Right forelimb (tissue), 1 donor: ENCODE results near the gene ELOB.

Experiments
- DNase-seq: peaks from one replicate; pipeline ENCODE4 v3.0.0-alpha.2; 2018

ELOB gene

DNA sequence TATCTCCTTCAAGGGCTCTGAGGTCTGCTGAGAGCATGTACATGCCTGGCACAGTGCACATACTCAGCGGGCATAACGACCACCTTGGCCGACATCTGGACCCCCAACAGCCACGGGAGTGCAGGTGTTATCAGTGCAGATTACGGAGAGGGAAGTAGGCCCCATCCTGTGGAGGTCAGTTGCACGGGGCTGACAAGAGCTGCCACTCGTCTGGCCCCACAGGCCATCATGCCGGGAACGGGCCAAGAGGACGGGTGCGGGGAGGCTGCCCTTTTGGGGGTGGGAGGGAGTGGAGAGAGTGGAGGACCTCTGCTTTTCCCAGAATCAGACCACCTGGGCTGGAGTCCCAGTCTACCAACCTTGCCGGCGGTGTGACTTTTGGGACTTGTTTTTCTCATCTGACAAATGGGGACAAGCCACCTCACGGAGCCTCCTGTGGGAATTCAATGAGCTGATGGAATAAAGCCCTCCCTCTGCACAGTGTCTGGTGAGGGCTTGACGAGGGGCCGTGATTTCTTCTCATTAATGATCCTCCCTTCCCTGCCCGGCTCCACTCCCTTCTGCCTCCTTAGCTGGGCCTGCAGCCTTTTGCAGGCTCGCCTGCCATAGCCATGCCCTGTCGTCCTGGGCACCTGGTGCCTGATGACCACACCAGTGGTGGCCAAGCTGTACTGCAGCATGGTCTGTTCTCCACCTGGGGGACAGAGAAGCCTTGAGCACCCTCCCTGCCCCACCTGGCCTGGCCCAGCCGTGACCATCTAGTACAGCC is 5.7 kb upstream of the ELOB start:
- peak; percentile 31 for DNase-seq

DNA sequence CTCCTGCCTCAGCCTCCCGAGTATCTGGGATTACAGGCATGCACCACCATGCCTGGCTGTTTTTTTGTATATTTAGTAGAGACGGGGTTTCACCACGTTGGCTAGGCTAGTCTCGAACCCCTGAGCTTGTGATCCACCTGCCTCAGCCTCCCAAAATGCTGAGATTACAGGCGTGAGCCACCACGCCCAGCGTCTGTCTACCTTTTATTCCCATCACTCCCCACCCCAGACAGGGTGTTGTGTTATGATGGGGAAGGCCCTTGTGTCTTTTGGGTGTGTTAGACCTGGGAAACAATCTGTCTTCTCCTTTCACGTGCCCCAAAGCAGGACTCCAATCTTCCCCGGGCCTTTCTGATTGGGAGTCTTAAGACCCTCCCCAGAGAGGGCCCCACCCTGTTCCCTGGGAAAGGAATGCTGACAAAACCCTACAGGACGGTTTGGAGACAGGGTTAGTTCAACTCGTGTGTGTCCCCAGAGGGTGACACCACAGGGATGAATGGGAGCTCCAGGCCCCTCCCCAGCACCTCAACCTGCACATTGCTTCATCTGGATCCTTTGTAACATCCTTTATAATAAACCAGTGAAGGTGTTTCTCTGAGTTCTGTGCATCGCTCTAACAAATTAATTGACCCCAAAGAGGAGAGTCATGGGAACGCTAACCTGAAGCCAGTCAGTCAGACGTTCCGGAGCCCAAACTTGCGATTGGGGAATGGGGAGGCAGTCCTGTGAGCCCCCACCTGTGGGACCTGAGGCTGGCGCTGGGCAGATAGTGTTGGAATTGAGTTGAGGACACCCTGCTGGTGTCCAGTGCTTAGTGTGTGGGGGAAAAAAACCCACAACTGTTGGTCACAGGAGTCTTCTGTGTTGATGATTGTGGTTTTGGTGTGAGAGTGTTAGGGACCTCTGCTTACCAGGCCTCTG is 3.2 kb upstream of the ELOB start:
- DNase-seq, result peak; percentile 33

DNA sequence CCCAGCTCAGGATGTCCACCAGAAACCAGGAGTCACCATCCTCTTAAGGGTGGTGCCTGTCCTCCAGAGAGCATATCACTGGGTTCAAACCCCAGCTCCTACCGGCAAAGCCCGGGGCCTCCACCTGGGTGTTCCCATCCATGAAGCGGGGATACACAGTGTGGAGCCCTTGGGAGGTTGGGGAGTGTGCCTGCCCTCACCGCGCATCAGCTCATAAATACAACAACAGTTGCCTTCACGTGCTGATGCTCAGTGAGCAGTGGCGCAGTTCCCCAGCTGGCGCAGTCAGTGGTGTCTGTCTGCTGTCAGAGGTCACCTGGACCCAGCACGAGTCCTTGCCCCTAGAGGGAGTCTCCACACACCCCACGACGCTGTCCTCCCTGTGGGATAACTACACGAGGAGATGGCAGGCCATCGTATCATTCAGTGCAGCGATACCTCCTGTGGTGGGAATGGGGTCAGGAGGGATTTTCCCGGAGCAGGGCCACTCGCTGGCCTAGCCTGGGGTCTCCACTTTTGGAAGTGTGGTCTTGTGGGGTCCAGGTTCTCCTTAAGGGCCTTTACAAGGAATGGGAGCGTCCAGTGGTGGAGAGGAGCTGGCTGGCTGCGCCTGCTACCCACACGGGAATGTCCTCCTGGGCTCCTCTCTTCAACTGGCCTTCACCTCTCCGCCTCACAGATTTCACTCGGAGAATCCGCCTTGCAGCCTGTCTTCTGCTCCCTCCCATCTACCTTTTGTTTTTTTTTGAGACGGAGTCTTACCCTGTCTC is 2.3 kb upstream of the ELOB start:
- peak; percentile 30 for DNase-seq

DNA sequence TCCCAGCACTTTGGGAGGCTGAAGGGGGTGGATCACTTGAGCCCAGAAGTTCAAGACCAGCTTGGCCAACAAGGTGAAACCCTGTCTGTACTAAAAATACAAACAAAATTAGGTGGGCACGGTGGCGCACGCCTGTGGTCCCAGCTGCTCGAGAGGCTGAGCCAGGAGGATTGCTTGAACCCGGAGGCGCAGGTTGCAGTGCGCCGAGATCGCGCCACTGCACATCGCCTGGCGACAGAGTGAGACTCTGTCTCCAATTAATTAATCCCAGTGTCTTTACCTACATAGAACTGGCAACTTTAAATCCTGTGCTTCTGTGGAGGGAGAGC is 1.5 kb upstream of the ELOB start:
- DNase-seq, result no peak

DNA sequence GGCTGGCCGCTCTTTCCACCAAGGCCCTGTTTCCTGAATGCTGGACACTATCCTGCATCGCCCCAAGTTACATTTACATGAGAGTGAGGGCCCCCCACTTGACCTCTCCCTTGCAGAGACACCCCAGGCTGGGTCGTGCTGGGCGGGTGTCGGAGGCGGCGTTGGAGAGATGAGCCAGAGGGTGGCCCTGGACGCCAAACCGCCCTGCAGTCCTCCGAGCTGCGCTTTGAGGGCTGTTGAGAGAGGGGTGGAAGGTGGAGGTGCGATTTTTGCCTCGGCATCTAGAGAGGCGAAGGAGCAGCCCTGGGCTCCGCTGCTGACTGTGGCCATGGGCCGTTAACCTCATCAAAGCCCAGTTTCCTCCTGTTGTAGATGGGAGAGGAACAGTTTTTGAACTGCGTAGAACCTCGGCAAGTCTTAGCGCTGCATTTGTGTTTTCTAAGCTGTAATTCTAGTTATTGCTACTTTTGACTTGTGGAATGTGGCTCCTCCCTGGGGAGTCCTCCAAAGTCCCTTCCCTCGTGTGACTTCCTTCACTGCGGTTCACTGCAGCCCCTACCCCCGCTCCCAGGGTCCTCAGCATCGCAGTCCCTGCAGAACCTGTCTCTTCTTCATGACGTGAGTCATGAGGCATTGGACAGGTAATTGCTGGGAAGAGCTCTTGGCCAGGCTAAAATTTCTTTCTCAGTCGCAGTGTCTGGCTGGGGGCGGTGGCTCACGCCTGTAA is 986 bp upstream of the ELOB start:
- DNase-seq, result no peak

DNA sequence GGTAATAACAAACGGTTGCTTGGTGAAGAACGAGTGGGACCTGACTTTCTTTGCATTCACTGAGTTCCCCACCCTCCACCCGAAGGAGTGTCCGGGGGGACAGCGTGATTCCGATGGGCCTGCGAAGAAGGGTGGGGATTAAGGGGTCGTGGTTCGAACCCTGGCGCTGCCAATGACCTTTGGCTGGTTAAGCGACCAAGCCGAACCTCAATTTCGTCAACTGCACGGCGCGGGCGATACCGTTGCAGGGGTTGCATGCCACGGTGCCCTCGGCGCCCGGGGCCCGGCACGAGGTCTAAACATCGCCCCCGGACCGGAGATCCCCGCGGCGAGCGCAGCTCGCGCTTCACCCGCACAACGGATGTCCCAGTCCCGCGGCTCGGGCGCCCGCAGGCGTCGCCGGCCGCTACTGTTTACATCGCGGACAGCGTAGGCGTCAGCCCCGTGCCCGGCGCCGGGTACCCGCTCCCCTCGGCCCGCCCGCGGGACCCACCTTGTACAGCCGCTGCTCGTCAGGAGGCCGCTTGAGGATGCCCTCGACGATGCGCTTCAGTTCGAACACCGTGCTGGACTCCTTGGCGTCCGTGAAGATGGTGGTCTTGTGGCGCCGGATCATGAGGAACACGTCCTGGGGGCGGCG is 460 bp downstream of the ELOB start:
- DNase-seq, result no peak

DNA sequence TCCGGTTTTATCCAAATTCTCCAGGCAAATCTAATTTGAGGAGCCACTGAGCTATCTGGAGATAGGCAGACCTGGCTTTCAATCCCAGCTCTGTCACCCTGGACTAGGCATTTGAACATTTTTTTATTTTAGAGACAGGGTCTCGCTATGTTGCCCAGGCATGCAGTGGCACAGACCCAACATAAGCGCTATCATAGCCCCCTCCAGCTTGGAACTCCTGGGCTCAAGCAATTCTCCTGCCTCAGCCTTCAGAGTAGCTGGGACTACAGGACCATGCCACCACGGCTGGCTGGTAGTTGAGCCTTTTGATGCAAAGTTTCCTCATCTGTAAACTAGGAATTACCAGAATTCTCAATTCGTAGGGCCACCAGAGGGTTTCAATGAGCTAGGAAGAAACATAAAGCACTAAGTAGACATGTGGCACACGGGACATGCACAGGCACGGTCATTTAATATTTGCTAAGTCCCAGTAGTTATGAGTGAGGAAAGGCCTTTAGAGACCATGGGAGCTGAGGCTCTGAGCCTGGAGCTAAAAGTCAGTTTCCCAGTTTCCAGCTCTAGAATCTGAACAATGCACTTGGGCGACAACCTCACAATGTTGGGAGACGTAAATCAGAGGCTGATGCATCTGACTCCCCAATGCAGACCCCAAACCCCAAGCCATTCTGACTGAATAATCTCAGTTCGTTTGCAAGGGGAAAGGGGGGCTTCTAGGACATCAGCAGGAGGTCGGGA is 1.1 kb downstream of the ELOB start:
- no peak for DNase-seq

DNA sequence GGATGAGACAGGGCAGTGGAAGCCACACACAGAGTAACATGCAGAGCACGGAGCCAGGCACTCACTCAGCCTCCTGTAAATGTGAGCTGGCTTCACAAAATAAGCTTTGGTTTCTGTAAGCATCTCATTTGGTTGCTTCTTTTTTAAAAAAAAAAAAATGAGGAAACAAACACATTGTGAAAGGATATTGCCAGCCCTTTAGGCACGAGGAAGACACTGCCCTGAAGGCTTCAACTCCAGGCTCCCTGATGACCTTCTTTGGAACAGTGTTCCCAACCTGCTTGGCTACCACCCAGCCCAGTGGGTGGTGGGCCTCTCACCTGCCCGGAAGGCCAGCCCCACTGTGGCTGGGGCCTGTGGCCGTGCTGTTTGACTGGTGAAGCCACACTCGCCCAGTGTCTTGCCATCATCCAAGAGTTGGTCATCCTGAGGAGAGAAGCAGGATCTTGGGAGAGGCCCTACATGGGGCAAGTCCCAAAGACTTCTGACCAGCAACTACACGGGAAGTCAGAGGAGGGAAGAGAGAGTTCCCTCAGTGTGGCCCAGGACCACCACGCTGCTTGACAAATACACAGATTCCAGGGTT is 1.9 kb downstream of the ELOB start:
- no peak for DNase-seq

DNA sequence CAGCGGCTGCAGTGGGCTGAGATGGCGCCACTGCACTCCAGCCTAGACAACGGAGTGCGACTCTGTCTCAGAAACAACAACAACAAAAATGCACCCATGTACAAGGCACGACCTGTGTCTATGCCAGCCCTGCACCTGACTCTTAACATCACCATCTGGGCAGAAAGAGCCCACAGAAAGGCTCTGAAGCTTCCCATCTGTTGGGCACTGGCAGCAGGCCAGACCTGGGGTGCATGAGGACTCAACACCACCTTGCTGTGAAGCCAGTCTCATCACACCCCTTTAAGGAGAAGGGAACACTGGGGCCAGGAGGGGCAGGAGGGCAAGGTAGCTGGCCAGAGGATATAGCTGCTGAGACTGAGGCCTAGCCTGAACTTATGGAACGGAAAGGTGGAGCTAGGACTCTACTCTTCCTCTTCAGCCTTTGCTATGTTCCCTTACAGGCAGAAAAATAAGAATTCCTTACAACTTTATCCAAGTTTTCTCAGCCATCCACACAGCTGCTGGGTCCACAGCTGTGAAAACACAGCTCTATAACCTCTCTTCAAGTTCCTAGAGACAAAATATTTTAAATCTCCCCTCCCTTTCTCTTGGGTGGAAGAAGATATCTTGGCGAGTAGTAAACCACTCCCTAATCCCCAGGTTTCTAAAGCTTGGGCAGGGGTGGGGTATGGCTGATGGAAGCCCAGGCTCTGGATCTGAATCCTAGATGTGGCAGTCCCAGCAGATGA is 2.8 kb downstream of the ELOB start:
- DNase-seq, result no peak

DNA sequence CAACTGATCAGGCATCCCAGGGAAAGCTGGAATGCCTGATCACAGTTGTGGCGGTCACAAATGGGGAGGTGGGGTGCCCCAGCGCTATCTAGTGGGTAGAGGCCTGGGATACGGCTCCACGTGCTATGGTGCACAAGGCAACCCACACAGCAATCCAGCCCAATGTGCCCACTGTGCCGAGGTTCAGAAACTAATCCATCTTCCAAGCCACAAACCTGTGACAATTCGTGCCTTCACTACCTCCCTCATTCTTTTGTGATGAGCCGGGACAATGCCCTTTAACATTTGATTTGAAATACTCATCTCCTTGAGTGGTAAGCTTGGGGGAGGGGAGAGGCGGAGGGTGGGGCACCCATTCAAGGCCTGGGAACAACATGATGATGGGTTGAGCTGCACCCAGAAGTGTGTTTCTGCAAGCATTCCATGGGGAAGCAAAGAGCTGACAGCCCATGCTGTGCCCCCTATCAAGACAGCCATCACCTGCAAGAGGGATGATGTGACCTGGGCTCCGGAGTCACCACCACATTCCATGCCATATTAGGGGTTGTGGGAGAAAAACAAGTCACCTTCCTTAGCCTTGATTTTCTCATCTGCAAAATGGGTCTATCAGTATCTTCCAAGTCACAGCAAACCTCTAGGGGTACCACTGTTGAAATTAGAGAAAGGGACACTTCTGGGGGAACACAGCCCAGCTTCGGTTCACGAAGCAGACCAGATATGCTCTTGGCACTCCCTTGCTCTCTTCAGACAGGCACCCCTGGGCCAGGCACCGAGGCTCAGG is 3.7 kb downstream of the ELOB start:
- DNase-seq, result no peak

DNA sequence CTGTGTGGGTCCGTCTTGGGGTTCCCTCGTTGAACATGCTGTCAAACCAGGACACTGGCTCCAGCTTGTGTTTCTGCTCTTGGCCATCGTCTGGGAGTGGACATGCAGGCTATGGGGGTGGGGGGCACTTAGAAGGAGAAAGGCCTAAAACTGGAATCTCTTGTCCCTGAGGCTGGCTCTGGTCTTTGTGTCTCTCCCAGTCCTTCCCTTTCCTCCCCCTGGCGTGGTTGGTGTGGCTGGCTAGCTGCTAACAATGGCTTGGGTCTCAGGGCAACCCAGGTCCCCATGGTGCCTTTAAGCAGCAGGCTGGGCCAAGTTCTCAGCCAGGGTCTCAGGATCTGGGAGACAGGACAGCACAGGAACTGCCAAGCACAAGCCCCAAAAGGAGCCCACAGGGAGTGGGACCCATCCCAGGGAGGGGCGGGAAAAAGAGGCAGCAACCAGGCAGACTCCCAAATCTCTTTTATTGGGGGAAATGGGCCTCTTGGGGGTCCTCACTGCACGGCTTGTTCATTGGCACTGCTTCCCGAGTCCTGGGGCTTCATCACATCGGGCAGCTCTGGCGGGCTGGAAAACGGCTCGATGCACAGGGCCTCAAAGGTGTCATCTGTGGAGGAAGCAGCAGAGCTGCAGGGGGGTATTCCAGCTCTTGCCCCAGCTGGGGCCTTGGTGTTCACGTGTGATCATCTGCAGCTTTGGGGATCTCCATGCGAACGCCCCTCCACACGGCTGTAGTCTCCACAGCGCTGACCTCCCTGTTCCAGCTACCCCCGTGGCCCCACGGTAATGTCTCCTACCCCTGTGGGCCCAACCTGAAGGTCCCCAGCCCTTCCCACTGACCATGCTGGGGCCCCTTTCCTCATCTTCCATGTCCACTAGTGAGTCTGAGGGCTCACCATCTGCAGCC is 5.3 kb downstream of the ELOB start:
- no peak for DNase-seq

DNA sequence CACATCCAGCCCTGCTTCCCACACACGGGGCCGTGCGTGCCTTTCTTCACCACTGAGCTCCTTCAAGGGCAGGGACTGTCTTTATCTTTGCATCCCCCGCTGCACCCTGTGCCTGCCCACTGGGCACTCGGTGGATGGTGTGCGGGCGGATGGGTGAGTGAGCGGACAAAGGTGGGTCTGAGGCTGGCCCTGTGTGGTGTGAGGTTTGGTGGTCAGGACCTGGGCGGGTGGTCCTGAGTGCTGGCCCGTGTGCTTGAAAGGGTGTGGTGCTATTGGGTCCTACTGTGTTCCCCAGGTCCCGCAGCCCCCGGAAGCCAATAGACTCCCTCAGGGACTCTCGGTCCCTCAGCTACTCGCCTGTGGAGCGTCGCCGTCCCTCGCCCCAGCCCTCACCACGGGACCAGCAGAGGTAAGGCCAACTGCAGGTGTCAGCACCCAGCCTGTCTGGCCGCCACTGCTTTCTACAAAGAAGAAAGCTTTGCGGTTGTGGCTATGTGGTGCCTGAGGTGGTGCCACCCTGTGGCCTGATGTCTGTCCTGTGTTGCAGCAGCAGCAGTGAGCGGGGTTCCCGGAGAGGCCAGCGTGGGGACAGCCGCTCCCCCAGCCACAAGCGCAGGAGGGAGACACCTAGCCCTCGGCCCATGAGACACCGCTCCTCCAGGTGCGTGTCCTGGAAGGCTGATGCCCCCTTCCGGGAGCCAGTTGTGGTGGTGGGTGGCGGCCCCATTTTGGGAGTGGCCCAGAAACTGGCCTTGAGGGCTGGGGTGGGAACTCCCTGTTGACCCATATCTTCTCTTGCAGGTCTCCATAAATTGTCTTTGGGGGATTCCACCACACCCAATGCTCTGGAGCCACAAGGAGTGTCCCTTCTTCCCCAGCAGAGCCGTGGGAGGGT is 6.8 kb downstream of the ELOB start:
- no peak for DNase-seq

DNA sequence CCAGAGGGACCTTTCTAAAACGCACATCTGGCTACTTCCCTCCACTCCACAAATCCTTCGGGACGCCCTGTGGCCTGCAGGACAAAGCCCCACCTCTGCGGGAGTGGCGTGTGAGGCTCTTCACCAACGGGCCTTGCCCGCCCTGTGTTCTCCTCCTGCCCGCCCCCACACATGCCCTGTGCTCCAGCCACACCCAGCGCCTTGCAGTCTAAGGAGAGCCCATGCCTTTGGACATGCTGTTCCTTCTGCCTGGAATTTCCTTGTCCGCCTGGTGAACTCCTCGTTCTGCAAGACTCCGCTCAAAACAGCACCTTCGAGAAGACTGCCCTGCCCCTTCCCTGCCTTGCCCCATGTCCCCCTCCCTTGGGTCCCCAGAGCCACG is 7.4 kb downstream of the ELOB start:
- no peak for DNase-seq

DNA sequence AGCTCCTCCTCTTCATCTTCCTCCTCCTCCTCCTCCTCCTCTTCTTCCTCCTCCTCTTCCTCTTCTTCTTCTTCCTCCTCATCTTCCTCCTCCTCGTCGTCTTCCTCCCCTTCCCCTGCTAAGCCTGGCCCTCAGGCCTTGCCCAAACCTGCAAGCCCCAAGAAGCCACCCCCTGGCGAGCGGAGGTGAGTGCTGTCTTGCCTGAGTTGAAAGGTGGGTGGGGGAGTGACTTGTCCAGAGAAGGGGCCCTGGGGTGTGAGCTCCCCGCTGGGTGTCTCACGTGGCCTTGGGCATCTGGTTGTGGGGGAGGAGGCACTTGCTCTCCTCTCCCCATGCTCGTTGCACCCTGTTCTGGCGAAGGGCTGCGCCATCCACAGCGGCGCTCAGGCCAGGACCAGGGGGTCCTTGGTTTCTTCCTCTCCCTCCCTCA is 8.0 kb downstream of the ELOB start:
- no peak for DNase-seq

DNA sequence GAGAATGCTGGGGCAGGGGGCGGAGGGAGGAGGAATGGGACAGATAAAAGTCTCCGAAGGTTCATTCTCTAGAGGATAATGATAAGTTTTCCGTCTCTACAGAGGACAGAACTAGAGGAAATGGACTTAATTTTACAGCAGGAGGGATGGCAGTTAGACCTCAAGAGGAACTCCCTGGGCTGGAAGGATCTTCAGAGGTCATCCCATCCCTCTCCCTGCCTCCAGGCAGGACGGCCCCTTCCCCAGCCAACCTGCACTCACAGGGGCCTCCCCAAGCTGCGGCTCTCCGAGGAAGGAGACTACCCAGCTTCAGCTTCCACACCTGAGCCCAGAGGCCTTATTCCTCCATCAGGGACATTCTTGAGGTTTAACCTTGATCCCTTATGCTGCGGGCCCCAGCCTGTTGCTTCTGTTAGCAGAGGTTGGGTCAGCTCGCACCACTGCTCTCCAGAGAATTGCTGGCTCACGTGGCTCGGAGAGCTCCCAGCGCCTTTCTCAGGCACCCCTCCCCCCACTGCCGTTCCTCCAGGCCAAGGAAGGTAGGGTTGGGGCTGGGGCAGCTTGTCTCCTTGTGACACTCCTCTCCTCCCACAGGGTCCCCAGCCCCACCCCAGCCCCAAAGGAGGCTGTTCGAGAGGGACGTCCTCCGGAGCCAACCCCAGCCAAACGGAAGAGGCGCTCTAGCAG is 8.5 kb downstream of the ELOB start:
- DNase-seq, result no peak

DNA sequence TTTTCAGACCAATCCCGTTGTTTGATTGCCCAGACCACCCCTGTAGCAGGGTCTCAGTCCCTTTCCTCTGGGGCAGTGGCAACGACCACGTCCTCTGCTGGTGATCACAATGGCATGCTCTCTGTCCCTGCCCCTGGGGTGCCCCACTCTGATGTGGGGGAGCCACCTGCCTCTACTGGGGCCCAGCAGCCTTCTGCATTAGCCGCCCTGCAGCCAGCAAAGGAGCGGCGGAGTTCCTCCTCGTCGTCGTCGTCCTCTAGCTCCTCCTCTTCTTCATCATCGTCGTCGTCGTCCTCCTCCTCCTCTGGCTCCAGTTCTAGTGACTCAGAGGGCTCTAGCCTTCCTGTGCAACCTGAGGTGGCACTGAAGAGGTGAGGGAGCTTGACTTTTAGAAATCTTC is 9.2 kb downstream of the ELOB start:
- DNase-seq, result no peak
